SIG-M5 treated with dmso at 0.1 percent for 504 hours (cell line): ENCODE data around the gene AP5S1.

Source experiments
- DNase-seq: peaks from one replicate; lab custom pipeline; 2025; ENCODE audit not compliant: unreplicated experiment; lab: John Stamatoyannopoulos, UW

AP5S1 gene

DNA sequence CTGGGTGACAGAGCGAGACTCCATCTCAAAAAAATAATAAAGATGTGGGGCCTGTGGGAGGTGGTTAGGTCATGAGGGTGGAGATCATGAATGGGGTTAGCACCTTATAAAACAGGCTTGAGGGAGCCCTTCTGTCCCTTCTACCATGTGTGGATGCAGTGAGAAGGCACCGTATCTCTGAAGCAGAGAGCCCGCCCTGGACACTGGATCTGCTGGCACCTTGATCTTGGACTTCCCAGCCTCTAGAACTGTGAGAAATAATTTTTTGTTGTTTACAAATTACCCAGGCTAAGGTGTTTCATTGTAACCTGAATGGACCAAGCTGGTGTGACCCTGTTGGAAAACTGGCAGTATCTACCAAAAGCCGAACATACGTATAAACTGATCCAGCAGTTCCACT lies 53.2 kb downstream of the AP5S1 start:
- DNase-seq: no peak

DNA sequence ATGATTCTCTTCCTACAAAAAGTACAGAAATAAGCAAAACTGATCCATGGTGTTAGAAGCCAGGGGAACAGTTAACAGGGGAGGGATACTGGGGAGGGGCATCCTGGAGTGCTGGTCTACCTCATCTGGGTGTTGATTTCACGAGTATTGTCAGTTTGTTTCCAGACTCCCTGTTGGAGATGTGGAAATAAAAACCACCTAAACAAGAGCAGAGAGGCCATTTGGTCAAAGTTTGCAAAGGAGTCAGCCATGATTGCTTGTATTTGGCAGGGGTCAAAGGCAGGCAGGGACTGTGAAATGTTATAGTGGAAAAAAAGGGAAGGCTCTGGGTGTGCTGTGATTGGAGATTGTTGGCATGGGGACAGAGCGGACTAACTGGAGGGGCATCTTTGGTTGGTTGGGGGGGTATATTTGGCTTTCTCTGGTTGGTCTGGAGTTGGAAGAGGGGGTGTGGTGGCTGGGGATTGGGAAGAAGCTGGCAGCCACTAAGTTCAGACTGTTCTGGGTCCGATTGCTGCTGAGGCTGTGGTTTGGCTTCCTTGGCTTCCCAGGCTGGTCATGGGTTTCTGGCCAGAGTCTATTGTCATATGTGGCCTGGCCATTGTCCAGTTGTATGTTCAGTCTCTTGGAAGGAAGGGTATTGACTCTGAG lies 54.0 kb downstream of the AP5S1 start:
- no peak for DNase-seq

DNA sequence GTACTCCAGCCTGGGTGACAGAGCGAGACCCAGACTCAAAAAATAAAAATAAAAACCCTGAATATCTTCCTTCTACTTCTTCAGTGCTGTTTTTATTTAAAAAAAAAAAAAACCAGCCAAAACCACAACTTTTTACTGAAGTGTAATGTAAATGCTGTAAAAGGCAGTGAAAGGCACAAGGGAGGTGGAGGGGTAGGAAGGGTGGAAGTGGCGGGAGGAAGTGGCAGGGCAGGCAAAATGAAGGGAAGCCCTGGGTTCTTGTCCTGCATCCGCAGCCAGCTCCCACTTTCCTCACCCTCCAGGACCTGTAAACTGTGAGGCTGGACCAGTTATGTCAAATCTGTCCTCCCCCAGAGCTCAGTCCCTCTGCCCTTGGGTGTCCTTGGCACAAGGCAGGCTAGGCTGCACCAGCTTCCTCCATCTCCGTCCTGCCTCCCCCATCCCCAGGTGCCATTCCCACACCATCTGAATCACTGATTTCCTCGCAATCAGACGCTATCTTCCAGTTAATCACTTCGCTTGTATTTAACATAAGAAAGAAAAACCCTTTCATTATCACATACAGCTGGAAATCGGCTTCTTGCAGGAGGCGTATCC lies 55.1 kb downstream of the AP5S1 start:
- no peak for DNase-seq

DNA sequence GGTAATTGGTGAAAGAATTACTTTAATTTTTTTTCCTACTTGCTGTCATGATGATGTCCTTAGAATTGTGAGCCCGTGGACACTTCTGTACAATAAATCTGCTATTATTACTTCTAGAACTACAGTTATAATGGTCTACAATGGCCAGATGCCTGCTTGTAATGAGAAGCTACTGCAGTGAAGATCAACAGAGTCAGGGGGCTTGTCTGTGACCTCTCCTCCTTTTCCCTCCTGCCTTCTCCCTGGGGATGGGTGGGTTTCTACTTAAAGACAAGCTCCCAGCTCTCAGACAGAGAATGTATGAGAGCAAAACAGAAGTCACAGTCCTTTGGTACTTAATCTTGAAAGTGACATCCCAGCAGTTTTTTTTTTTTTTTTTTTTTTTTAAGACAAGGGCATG lies 55.7 kb downstream of the AP5S1 start:
- DNase-seq: no peak

- DNase-seq: no peak
Observed at GRCh38 chr20:3876676-3877075, 56.3 kb downstream of the AP5S1 start.
